Effector memory CD4-positive, alpha-beta T cell (primary cell): Measurements from ENCODE around the gene RMND5A.

Source experiments
- DNase-seq, 3 donors: peaks; one replicate each; pipeline ENCODE4 v3.0.0-alpha.2; 2020
- H3K27ac ChIP-seq: 2 replicates; pipeline ENCODE4 v1.7.0; 2013; ENCODE audit warnings: mild to moderate bottlenecking, low read length, moderate library complexity; ENCODE audit not compliant: insufficient read depth, poor library complexity, severe bottlenecking
- H3K27me3 ChIP-seq: replicated peaks from 2 replicates; pipeline ENCODE4 v1.7.0; 2013; ENCODE audit warnings: mild to moderate bottlenecking, low read length; ENCODE audit not compliant: insufficient read depth, control insufficient read depth, poor library complexity, severe bottlenecking
- H3K36me3 ChIP-seq: 2 replicates; pipeline ENCODE4 v1.7.0; 2013; ENCODE audit warnings: mild to moderate bottlenecking, low read length, moderate library complexity; ENCODE audit not compliant: control insufficient read depth, insufficient read depth
- H3K4me1 ChIP-seq: 2 replicates; pipeline ENCODE4 v1.7.0; 2013; ENCODE audit warnings: low read length, mild to moderate bottlenecking; ENCODE audit not compliant: control insufficient read depth, insufficient read depth, poor library complexity, severe bottlenecking
- H3K4me3 ChIP-seq: 2 replicates; pipeline ENCODE4 v1.7.0; 2013; ENCODE audit warnings: low read length, low read depth, mild to moderate bottlenecking; ENCODE audit not compliant: insufficient read depth, poor library complexity, severe bottlenecking
- H3K9me3 ChIP-seq: 2 replicates; pipeline ENCODE4 v1.7.0; 2013; ENCODE audit warnings: mild to moderate bottlenecking, low read length, moderate library complexity; ENCODE audit not compliant: control insufficient read depth

RMND5A gene

DNA sequence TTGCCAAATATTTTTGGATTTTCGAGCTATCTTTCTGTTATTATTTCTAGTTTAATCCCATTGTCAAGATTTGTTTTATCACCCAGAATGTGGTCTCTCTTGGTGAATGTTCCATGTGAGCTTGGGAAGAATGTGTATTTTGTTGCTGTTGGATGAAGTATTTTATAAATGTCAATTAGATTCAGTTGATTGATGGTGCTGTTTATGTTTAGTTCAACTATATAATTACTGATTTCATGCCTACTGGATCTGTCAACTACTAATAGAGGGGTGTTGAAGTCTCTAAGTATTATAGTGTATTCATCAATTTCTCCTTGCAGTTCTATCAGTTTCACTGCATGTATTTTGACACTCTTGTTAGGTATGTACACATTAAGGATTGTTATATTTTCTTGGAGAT lies 34.7 kb upstream of the RMND5A start:
- DNase-seq = no peak
- no peaks in the 10 kb centered on the region for H3K9me3 ChIP-seq
- H3K4me1 ChIP-seq = no peaks in the 10 kb centered on the region
- no peak overlapping the region for H3K27ac ChIP-seq
- no peak overlapping the region for H3K4me3 ChIP-seq
- no peaks in the 10 kb centered on the region for H3K36me3 ChIP-seq
- H3K27me3 ChIP-seq = no peaks in the 10 kb centered on the region

GRCh38 chr2:86686460-86686859 lies 33.6 kb upstream of the RMND5A start:
- no peaks in the 10 kb centered on the region for H3K9me3 ChIP-seq
- no peaks in the 10 kb centered on the region for H3K36me3 ChIP-seq
- H3K4me1 ChIP-seq = no peaks in the 10 kb centered on the region
- H3K27me3 ChIP-seq = no peaks in the 10 kb centered on the region
- DNase-seq = no peak
- no peak overlapping the region for H3K27ac ChIP-seq
- no peak overlapping the region for H3K4me3 ChIP-seq

DNA sequence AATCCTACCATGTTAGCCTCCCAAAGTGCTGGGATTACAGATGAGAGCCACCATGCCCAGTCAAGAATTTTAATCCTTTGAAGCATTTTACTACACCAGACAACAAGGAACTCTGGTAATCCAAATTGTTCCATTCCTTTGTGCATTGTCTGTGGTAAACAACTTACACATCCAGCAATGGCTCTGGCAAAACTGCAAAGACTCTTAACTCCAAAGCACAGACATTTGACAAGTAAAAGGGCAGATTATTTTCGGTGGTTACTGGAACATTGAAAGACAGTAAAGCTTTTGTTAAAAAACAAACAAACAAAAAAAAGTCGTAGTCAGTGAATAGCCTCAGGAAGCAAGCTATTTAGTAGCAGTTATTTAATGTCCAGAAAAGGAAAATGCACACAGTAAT lies 33.2 kb upstream of the RMND5A start:
- Histone ChIP-seq H3K4me3 (no peak overlapping the region), H3K27ac (no peak overlapping the region), H3K27me3 (no peaks in the 10 kb centered on the region), H3K4me1 (no peaks in the 10 kb centered on the region), H3K9me3 (no peaks in the 10 kb centered on the region), H3K36me3 (no peaks in the 10 kb centered on the region)
- DNase-seq = no peak

DNA sequence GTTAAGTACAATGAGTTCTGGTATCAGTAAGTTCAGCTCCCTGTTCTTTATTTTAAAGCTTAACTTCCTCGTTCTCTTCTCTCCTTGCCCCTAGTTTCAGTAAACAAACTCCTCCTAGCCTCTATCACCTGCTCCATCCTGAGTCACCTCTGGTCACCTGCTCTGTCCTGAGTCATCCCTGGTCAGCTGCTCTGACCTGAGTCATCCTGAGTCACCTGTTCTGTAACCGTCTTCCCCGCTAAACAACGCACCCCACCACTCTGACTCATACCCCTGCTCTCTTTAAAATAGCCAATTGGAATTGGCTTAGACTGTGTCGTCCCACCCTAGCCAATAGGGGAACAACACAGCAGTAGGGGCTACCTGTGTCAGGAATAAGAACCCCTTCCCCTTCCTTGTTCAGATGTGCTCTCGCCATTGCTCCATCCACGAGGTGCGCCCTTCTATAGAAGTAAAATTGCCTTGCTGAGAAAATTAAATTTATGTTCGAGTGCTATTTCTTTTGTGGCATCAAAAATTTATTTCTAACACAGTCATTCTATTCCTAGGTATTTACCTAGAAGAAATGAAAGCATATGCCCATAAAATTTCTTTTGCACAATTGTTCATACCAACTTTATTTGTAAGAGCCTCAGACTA lies 24.9 kb upstream of the RMND5A start:
- no peak overlapping the region for H3K27ac ChIP-seq

DNA sequence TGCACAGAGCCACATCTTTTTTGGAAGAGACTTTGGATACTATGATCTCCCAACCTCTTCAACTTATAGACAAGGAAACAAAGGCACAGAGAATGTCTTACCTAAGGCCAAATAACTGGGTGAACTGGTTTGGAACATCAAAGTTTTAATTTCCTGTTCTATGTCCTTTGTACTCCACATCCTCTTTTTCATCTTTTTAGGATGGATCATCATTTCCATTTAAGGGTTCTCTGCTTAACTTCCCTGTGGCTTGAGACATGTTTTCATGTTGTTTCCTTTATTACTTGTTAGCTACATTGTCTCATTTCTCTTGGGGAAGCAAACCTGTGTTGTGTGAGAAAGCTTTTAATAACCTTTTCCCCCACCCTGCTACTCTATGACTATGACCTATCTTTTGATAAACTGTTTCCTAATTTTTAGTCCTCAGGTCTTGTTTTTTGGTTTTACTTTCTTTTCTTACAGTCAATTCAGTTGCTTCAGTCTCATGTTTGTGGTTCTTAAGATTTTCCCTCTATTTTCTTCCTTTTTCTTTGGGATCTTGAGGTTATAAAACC lies 22.5 kb upstream of the RMND5A start:
- no peaks in the 10 kb centered on the region for H3K36me3 ChIP-seq
- H3K9me3 ChIP-seq = peaks cover 2% of the 10 kb centered on the region
- H3K4me1 ChIP-seq = no peaks in the 10 kb centered on the region
- H3K4me3 ChIP-seq = no peak overlapping the region
- DNase-seq = no peak
- no peaks in the 10 kb centered on the region for H3K27me3 ChIP-seq
- no peak overlapping the region for H3K27ac ChIP-seq

More for the DNA sequence above, 24.9 kb upstream of the RMND5A start:
- DNase-seq = no peak
- Histone ChIP-seq H3K27me3 (no peaks in the 10 kb centered on the region), H3K4me1 (no peaks in the 10 kb centered on the region), H3K4me3 (no peak overlapping the region), H3K36me3 (no peaks in the 10 kb centered on the region), H3K9me3 (peaks cover 2% of the 10 kb centered on the region)

- no peaks in the 10 kb centered on the region for H3K27me3 ChIP-seq
- no peak for DNase-seq
- H3K9me3 ChIP-seq = no peaks in the 10 kb centered on the region
- no peak overlapping the region for H3K27ac ChIP-seq
- H3K36me3 ChIP-seq = no peaks in the 10 kb centered on the region
- no peak overlapping the region for H3K4me3 ChIP-seq
- H3K4me1 ChIP-seq = no peaks in the 10 kb centered on the region
Measured at GRCh38 chr2:86700690-86701089, 19.4 kb upstream of the RMND5A start.

DNA sequence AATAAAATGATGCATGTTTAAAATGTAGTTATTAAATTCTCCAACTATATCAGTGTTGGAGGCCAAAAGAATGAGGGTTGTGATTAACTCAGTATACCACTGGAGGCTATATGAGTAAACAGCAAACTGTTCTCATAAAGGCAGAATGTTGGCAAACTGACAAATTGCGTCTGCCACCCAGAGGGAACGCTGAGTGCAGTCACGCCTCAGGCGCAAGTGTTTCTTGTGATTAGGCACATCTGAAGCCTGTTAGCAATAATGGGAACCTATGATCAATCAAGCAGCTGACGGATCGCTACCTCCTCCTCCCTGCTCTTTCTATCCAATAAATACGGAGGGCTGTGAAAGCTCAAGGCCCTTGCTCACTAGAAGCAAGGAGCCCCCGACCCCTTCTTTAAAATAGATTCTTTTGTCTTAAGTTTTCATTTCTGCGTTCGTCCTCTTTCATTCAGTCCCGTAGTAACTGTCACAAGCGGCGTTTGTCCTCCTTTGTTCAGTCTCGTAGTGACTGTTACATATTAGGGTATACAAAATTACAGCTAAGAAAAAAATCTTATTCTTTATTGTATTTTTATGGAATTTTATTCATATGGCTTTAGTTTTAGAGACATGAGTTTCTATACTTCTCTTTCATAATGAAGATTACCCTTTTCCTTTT lies 16.3 kb upstream of the RMND5A start:
- no peaks in the 10 kb centered on the region for H3K27me3 ChIP-seq
- no peaks in the 10 kb centered on the region for H3K36me3 ChIP-seq
- no peak overlapping the region for H3K4me3 ChIP-seq
- H3K27ac ChIP-seq = no peak overlapping the region
- H3K9me3 ChIP-seq = no peaks in the 10 kb centered on the region
- DNase-seq = no peak
- no peaks in the 10 kb centered on the region for H3K4me1 ChIP-seq

- DNase-seq = no peak
- no peaks in the 10 kb centered on the region for H3K9me3 ChIP-seq
- H3K4me1 ChIP-seq = no peaks in the 10 kb centered on the region
- no peak overlapping the region for H3K27ac ChIP-seq
- no peaks in the 10 kb centered on the region for H3K27me3 ChIP-seq
- H3K36me3 ChIP-seq = no peaks in the 10 kb centered on the region
- no peak overlapping the region for H3K4me3 ChIP-seq
Measured at GRCh38 chr2:86704459-86704971, 15.6 kb upstream of the RMND5A start.

- no peaks in the 10 kb centered on the region for H3K27me3 ChIP-seq
- no peak for DNase-seq
- H3K36me3 ChIP-seq = no peaks in the 10 kb centered on the region
- no peaks in the 10 kb centered on the region for H3K9me3 ChIP-seq
- no peak overlapping the region for H3K4me3 ChIP-seq
- no peaks in the 10 kb centered on the region for H3K4me1 ChIP-seq
- H3K27ac ChIP-seq = no peak overlapping the region
Measured at GRCh38 chr2:86706220-86706619, 13.9 kb upstream of the RMND5A start.

GRCh38 chr2:86706935-86707334 lies 13.2 kb upstream of the RMND5A start:
- no peak overlapping the region for H3K27ac ChIP-seq
- H3K4me1 ChIP-seq = no peaks in the 10 kb centered on the region
- no peak overlapping the region for H3K4me3 ChIP-seq
- no peaks in the 10 kb centered on the region for H3K9me3 ChIP-seq
- no peak for DNase-seq
- H3K27me3 ChIP-seq = no peaks in the 10 kb centered on the region
- no peaks in the 10 kb centered on the region for H3K36me3 ChIP-seq
